H1 (cell line): ENCODE results near the gene GSC.

Experiments used
- CHD1 ChIP-seq: IDR thresholded peaks from 2 replicates; pipeline ENCODE4 v1.6.1; 2012; ENCODE audit warnings: low read depth, low read length, improper control_type of control experiment
- EP300 ChIP-seq, 2 experiments: IDR thresholded peaks; 1 replicate in 1 of 2; 2 replicates in 1 of 2; pipeline ENCODE4 v1.6.1; 2011 to 2012; ENCODE audit warnings: low read depth in 2 of 2, low read length in 2 of 2, mild to moderate bottlenecking in 2 of 2, borderline replicate concordance in 1 of 2, inconsistent platforms in 1 of 2, moderate library complexity in 1 of 2
- POLR2A ChIP-seq, 2 experiments: IDR thresholded peaks; 1 replicate in 1 of 2; 2 replicates in 1 of 2; pipeline ENCODE4 v1.6.1; 2011; ENCODE audit warnings: low read depth in 2 of 2, low read length in 2 of 2, mild to moderate bottlenecking in 2 of 2; ENCODE audit errors: control extremely low read depth in 1 of 2
- POLR2AphosphoS5 ChIP-seq: IDR thresholded peaks from 2 replicates; pipeline ENCODE4 v1.6.1; 2011; ENCODE audit warnings: low read depth, low read length
- RAD21 ChIP-seq, 2 experiments: IDR thresholded peaks in 1 of 2; conservative IDR thresholded peaks in 1 of 2; 2 replicates each; pipeline ENCODE4 v1.6.1; 2011; ENCODE audit warnings: low read depth in 2 of 2, low read length in 2 of 2, improper control_type of control experiment in 1 of 2, inconsistent platforms in 1 of 2, mild to moderate bottlenecking in 1 of 2, moderate library complexity in 1 of 2
- TAF7 ChIP-seq: optimal IDR thresholded peaks from 2 replicates; pipeline ENCODE3; 2011; ENCODE audit warnings: low read depth, mild to moderate bottlenecking, inconsistent platforms, low read length, moderate library complexity, borderline replicate concordance
- TF ChIP-seq, protein P1 (sequence below), 3 experiments: IDR thresholded peaks; 1 replicate in 2 of 3; 2 replicates in 1 of 3; pipeline versions ENCODE4 v1.5.1 to v1.6.1; 2011; ENCODE audit warnings: low read length in 3 of 3, mild to moderate bottlenecking in 3 of 3, inconsistent platforms in 2 of 3, low read depth in 1 of 3, moderate library complexity in 1 of 3; ENCODE audit not compliant: insufficient read depth in 1 of 3; ENCODE audit errors: control extremely low read depth in 1 of 3

DNA sequence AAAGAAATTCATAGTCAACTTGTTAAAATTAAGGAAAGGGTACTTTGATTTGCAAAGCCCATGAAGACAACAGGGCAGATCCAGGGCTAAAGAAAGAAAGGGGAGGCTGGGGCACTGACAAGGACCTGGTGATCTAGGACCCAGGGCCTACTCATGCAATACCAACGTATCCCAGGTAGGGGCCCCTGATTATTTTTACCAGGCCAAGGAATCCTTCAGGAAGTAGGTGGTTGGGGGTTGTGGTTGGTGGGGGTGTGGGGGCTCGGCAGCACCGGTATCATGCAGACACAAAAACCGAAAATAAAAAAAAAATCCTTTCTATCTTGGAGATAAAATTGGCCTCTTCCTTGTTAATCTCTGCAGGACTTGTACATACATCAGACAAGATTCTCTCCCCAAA, 47.5 kb downstream of the GSC start:
- TF ChIP-seq, protein P1, sequence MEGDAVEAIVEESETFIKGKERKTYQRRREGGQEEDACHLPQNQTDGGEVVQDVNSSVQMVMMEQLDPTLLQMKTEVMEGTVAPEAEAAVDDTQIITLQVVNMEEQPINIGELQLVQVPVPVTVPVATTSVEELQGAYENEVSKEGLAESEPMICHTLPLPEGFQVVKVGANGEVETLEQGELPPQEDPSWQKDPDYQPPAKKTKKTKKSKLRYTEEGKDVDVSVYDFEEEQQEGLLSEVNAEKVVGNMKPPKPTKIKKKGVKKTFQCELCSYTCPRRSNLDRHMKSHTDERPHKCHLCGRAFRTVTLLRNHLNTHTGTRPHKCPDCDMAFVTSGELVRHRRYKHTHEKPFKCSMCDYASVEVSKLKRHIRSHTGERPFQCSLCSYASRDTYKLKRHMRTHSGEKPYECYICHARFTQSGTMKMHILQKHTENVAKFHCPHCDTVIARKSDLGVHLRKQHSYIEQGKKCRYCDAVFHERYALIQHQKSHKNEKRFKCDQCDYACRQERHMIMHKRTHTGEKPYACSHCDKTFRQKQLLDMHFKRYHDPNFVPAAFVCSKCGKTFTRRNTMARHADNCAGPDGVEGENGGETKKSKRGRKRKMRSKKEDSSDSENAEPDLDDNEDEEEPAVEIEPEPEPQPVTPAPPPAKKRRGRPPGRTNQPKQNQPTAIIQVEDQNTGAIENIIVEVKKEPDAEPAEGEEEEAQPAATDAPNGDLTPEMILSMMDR (IDR thresholded peaks at IDR 0.05; ENCODE audit: control extremely low read depth in 1 of 3, insufficient read depth in 1 of 3, low read depth in 1 of 3, low read length in 3 of 3) = no peak
- TF ChIP-seq EP300 (IDR thresholded peaks at IDR 0.05; ENCODE audit: borderline replicate concordance in 1 of 2, low read depth in 2 of 2, low read length in 2 of 2) = no peak
- TF ChIP-seq POLR2AphosphoS5 = no peak
- no peak for TF ChIP-seq POLR2A (IDR thresholded peaks at IDR 0.05; ENCODE audit: control extremely low read depth in 1 of 2, low read depth in 2 of 2, low read length in 2 of 2)
- no peak for TF ChIP-seq CHD1
- TF ChIP-seq RAD21 (IDR thresholded peaks at IDR 0.05 in 1 of 2, conservative IDR thresholded peaks at IDR 0.05 in 1 of 2; ENCODE audit: low read depth in 2 of 2, low read length in 2 of 2) = no peak
- TF ChIP-seq TAF7 = no peak
